H9 (cell line): ENCODE measurements around the gene LPP. TPM values are rescaled to one million over a fixed set of nuclear protein-coding genes. Genes with fewer than 3 reads are reported as not detected.
A peak's percentile ranks its signal among the peaks of the same experiment; 100 is the strongest.

ENCODE experiments used
- DNase-seq: peaks from one replicate; pipeline ENCODE4 v3.0.0-alpha.2; 2017
- H2AFZ ChIP-seq: one replicate; pipeline ENCODE4 v1.6.1; 2013; ENCODE audit warnings: mild to moderate bottlenecking, low read length, control low read depth, moderate library complexity
- H2AK5ac ChIP-seq: 2 replicates; pipeline ENCODE4 v1.6.1; 2013; ENCODE audit warnings: low read length, control low read depth, mixed read lengths; ENCODE audit not compliant: insufficient read length
- H2BK120ac ChIP-seq: one replicate; pipeline ENCODE4 v1.6.1; 2013; ENCODE audit warnings: low read depth, mild to moderate bottlenecking, low read length, control low read depth, inconsistent platforms; ENCODE audit not compliant: poor library complexity, severe bottlenecking
- H2BK12ac ChIP-seq: 2 replicates; pipeline ENCODE4 v1.6.1; 2013; ENCODE audit warnings: low read length, control low read depth, mixed read lengths, low read depth; ENCODE audit not compliant: insufficient read length
- H2BK15ac ChIP-seq: 2 replicates; pipeline ENCODE4 v1.6.1; 2013; ENCODE audit warnings: low read depth, low read length, control low read depth
- H2BK20ac ChIP-seq: one replicate; pipeline ENCODE4 v1.6.1; 2013; ENCODE audit warnings: low read depth, mild to moderate bottlenecking, low read length, control low read depth, inconsistent platforms; ENCODE audit not compliant: poor library complexity, severe bottlenecking
- H2BK5ac ChIP-seq: 2 replicates; pipeline ENCODE4 v1.6.1; 2013; ENCODE audit warnings: low read length, control low read depth, mixed read lengths; ENCODE audit not compliant: insufficient read length
- H3K14ac ChIP-seq: 2 replicates; pipeline ENCODE4 v1.6.1; 2013; ENCODE audit warnings: low read length, control low read depth; ENCODE audit not compliant: insufficient read depth
- H3K18ac ChIP-seq: 2 replicates; pipeline ENCODE4 v1.6.1; 2013; ENCODE audit warnings: low read depth, mild to moderate bottlenecking, mixed read lengths, low read length, control low read depth; ENCODE audit not compliant: insufficient read length
- H3K23ac ChIP-seq: 2 replicates; pipeline ENCODE4 v1.6.1; 2013; ENCODE audit warnings: low read length, control low read depth, mixed read lengths, low read depth; ENCODE audit not compliant: insufficient read length
- H3K23me2 ChIP-seq: 2 replicates; pipeline ENCODE4 v1.6.1; 2013; ENCODE audit warnings: low read depth, mild to moderate bottlenecking, mixed read lengths, low read length, control low read depth; ENCODE audit not compliant: insufficient read length, poor library complexity, severe bottlenecking
- H3K27ac ChIP-seq: 2 replicates; pipeline ENCODE4 v1.5.1; 2013; ENCODE audit warnings: low read length, control low read depth, mixed read lengths, low read depth; ENCODE audit not compliant: insufficient read length
- H3K27me3 ChIP-seq: 2 replicates; pipeline ENCODE4 v1.6.1; 2013; ENCODE audit warnings: low read length, control low read depth, inconsistent platforms; ENCODE audit not compliant: insufficient read depth
- H3K4ac ChIP-seq: 2 replicates; pipeline ENCODE4 v1.6.1; 2013; ENCODE audit warnings: low read depth, mild to moderate bottlenecking, control low read depth, inconsistent platforms, low read length, moderate library complexity
- H3K4me1 ChIP-seq: 2 replicates; pipeline ENCODE4 v1.6.1; 2013; ENCODE audit warnings: low read length, control low read depth, inconsistent platforms; ENCODE audit not compliant: insufficient read depth
- H3K4me2 ChIP-seq: 2 replicates; pipeline ENCODE4 v1.6.1; 2013; ENCODE audit warnings: low read length, control low read depth, mixed read lengths; ENCODE audit not compliant: insufficient read length, insufficient read depth
- H3K56ac ChIP-seq: 2 replicates; pipeline ENCODE4 v1.6.1; 2013; ENCODE audit warnings: low read depth, mild to moderate bottlenecking, mixed read lengths, low read length, control low read depth; ENCODE audit not compliant: insufficient read length
- H3K79me1 ChIP-seq: 2 replicates; pipeline ENCODE4 v1.6.1; 2013; ENCODE audit warnings: low read depth, mild to moderate bottlenecking, moderate library complexity, low read length, control low read depth, inconsistent platforms; ENCODE audit not compliant: insufficient read depth, poor library complexity, severe bottlenecking
- H3K79me2 ChIP-seq: 2 replicates; pipeline ENCODE4 v1.6.1; 2013; ENCODE audit warnings: low read length, control low read depth, inconsistent platforms; ENCODE audit not compliant: insufficient read depth
- H3K9ac ChIP-seq: 2 replicates; pipeline ENCODE4 v1.6.1; 2013; ENCODE audit warnings: low read length, control low read depth, mixed read lengths; ENCODE audit not compliant: insufficient read length; ENCODE audit errors: extremely low read depth
- H3K9me3 ChIP-seq: one replicate; pipeline ENCODE4 v1.6.1; 2013; ENCODE audit warnings: low read depth, low read length, inconsistent platforms; ENCODE audit not compliant: control insufficient read depth
- H3T11ph ChIP-seq: one replicate; pipeline ENCODE4 v1.6.1; 2013; ENCODE audit warnings: mild to moderate bottlenecking, low read length, control low read depth, inconsistent platforms
- H4K20me1 ChIP-seq: one replicate; pipeline ENCODE4 v1.6.1; 2013; ENCODE audit not compliant: control insufficient read depth, insufficient read length, insufficient read depth
- H4K5ac ChIP-seq: 2 replicates; pipeline ENCODE4 v1.6.1; 2013; ENCODE audit warnings: low read depth, mild to moderate bottlenecking, mixed read lengths, low read length, control low read depth; ENCODE audit not compliant: insufficient read length
- H4K8ac ChIP-seq: replicated peaks from 2 replicates; pipeline ENCODE4 v1.6.1; 2013; ENCODE audit warnings: low read length, control low read depth, mixed read lengths, low read depth; ENCODE audit not compliant: insufficient read length
- H4K91ac ChIP-seq: 2 replicates; pipeline ENCODE4 v1.6.1; 2013; ENCODE audit warnings: low read depth, mild to moderate bottlenecking, moderate library complexity, mixed read lengths, low read length, control low read depth; ENCODE audit not compliant: insufficient read length
- H3K27ac Mint-ChIP-seq, 3 experiments: 2 replicates in 2 of 3; 3 replicates in 1 of 3; pipeline ENCODE4 v1.8.0; 2020 to 2021; ENCODE audit warnings: mixed read lengths in 3 of 3, mild to moderate bottlenecking in 1 of 3, moderate library complexity in 1 of 3
- H3K27me3 Mint-ChIP-seq: 2 replicates; pipeline ENCODE4 v1.8.0; 2021; ENCODE audit warnings: low read depth, mild to moderate bottlenecking, moderate library complexity, mixed read lengths
- H3K36me3 Mint-ChIP-seq, 3 experiments: 2 replicates in 2 of 3; 3 replicates in 1 of 3; pipeline ENCODE4 v1.8.0; 2020 to 2021; ENCODE audit warnings: low read depth in 3 of 3, mixed read lengths in 3 of 3; ENCODE audit not compliant: insufficient read depth in 1 of 3
- H3K4me1 Mint-ChIP-seq, 2 experiments: 2 replicates each; pipeline ENCODE4 v1.8.0; 2020; ENCODE audit warnings: mixed read lengths in 2 of 2
- H3K4me3 Mint-ChIP-seq, 2 experiments: 2 replicates in 1 of 2; 3 replicates in 1 of 2; pipeline ENCODE4 v1.8.0; 2020 to 2021; ENCODE audit warnings: mild to moderate bottlenecking in 2 of 2, mixed read lengths in 2 of 2, moderate library complexity in 1 of 2
- H3K9me3 Mint-ChIP-seq, 2 experiments: 2 replicates in 1 of 2; 3 replicates in 1 of 2; pipeline ENCODE4 v1.8.0; 2020; ENCODE audit warnings: mild to moderate bottlenecking in 2 of 2, mixed read lengths in 2 of 2, moderate library complexity in 1 of 2
- CTCF ChIP-seq: fragments of 200-600 bp; sonication (generic); conservative IDR thresholded peaks from 3 replicates; pipeline ENCODE4 v1.8.0; 2021; ENCODE audit warnings: antibody characterized with exemption, mild to moderate bottlenecking
- WGBS: extraction: QIAGEN DNeasy Blood & Tissue Kit; methylation state at CpG from one replicate; pipeline ENCODE4 v1.1.7; 2013; ENCODE audit warnings: missing lambda C conversion rate, low lambda C conversion rate, mixed read lengths; ENCODE audit not compliant: insufficient read length; ENCODE audit errors: extremely low coverage; 5-methylcytosine and 5-hydroxymethylcytosine counted together
- total RNA-seq: library from RNA; stranded (reverse); gene quantifications from 2 replicates; pipeline ENCODE4 v1.2.1, GENCODE V29; 2021

LPP gene
- total RNA-seq, 1 experiment from 2014 or later: 64.6 TPM

GRCh38 chr3:188568736-188569135, 414.8 kb downstream of the LPP start:
- Histone ChIP-seq H4K5ac (no peak overlapping the region), H3K14ac (no peak overlapping the region), H2BK15ac (no peak overlapping the region), H4K8ac (no peak overlapping the region), H2BK20ac (no peak overlapping the region), H3K23ac (no peak overlapping the region), H3K27ac (no peak overlapping the region), H2AK5ac (no peak overlapping the region), H4K20me1 (no peaks in the 10 kb centered on the region), H3K4me2 (no peak overlapping the region), H2BK12ac (no peak overlapping the region), H3K4me1 (no peaks in the 10 kb centered on the region), H3K23me2 (no peaks in the 10 kb centered on the region), H3K79me2 (no peaks in the 10 kb centered on the region), H4K91ac (no peak overlapping the region), H2AFZ (no peak overlapping the region), H3K27me3 (no peaks in the 10 kb centered on the region), H2BK120ac (no peak overlapping the region), H3K4ac (no peak overlapping the region), H2BK5ac (no peak overlapping the region), H3K56ac (no peak overlapping the region), H3K79me1 (no peaks in the 10 kb centered on the region), H3K9ac (no peak overlapping the region), H3T11ph (no peak overlapping the region), H3K18ac (no peak overlapping the region), H3K9me3 (no peaks in the 10 kb centered on the region)
- Mint-ChIP-seq H3K4me1 (peaks cover 3 to 4% of the 10 kb centered on the region in 2 experiments; a peak in 3 of 4 replicates), H3K4me3 (no peak overlapping the region), H3K36me3 (no peaks in the 10 kb centered on the region), H3K27me3 (no peaks in the 10 kb centered on the region), H3K27ac (peak overlapping the region in 1 of 3 experiments; percentile 2; a peak in 2 of 7 replicates), H3K9me3 (no peaks in the 10 kb centered on the region)
- DNase-seq: no peak
- no peak for TF ChIP-seq CTCF
- 100% methylated on average over 1 of the region's 3 CpGs for WGBS
